SK-N-SH treated with all-trans-retinoic acid at 6 μM for 48 hours (cell line): ENCODE data around the gene CACNA1D.

Source experiments
- ARNTL ChIP-seq: fragments of 450-650 bp; formaldehyde crosslinking; IDR thresholded peaks from 2 replicates; pipeline ENCODE4 v1.5.0; 2020; ENCODE audit warnings: low read depth, mild to moderate bottlenecking, moderate library complexity, borderline replicate concordance
- ISL1 ChIP-seq: fragments of 250-450 bp; sonication (Bioruptor Pico); IDR thresholded peaks from 2 replicates; pipeline ENCODE4 v2.1.2; 2022; ENCODE audit warnings: mild to moderate bottlenecking, moderate library complexity
- TOX ChIP-seq: fragments of 250-450 bp; sonication (Bioruptor Pico); IDR thresholded peaks from 2 replicates; pipeline ENCODE4 v1.8.0; 2021; ENCODE audit warnings: mild to moderate bottlenecking, moderate library complexity, borderline replicate concordance
- ZFP3 ChIP-seq: fragments of 250-450 bp; sonication (Bioruptor Pico); IDR thresholded peaks from 2 replicates; pipeline ENCODE4 v1.5.0; 2020; ENCODE audit warnings: mild to moderate bottlenecking, moderate library complexity
- ZNF565 ChIP-seq: fragments of 450-650 bp; formaldehyde crosslinking; conservative IDR thresholded peaks from 2 replicates; pipeline ENCODE4 v1.5.0; 2020; ENCODE audit warnings: low read depth, mild to moderate bottlenecking, moderate library complexity
- TF ChIP-seq, protein P1 (sequence below): fragments of 250-450 bp; sonication (Bioruptor Pico); IDR thresholded peaks from 2 replicates; pipeline ENCODE4 v1.8.0; 2021; ENCODE audit warnings: low read depth, mild to moderate bottlenecking, moderate library complexity, borderline replicate concordance

DNA sequence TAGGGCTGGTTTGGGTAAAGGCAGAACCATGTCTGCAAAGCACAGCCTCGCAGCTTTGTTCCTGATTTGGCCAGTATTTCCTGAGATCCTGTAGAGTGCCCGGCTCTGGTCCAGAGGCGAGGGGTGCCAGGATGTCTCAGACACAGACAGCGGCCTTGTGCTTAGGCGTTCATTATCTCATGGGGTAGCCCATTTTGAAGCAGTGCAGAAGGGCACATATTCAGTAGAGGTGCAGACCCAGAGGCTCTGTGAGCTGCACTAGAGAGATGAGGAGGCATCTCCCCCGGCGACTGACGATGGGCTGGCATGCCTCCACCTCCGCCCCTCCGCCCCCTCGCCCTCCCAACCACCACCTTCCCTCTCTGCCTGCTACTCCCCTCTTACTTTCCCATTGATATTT is 181.5 kb downstream of the CACNA1D start:
- no peak for TF ChIP-seq ZNF565 (CRISPR knock-in tag)
- no peak for TF ChIP-seq TOX
- TF ChIP-seq ARNTL = no peak
- TF ChIP-seq, protein P1, sequence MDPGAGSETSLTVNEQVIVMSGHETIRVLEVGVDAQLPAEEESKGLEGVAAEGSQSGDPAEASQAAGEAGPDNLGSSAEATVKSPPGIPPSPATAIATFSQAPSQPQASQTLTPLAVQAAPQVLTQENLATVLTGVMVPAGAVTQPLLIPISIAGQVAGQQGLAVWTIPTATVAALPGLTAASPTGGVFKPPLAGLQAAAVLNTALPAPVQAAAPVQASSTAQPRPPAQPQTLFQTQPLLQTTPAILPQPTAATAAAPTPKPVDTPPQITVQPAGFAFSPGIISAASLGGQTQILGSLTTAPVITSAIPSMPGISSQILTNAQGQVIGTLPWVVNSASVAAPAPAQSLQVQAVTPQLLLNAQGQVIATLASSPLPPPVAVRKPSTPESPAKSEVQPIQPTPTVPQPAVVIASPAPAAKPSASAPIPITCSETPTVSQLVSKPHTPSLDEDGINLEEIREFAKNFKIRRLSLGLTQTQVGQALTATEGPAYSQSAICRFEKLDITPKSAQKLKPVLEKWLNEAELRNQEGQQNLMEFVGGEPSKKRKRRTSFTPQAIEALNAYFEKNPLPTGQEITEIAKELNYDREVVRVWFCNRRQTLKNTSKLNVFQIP (CRISPR knock-in tag) = no peak
- no peak for TF ChIP-seq ZFP3 (CRISPR knock-in tag)
- no peak for TF ChIP-seq ISL1 (CRISPR knock-in tag)
